Brain microvascular endothelial cell (primary cell): ENCODE results near the gene ME1.
"Not testable (repeated sequence)": the region's sequence is repeated elsewhere in the genome, so short reads cannot be mapped to it uniquely, and the experiment has no call there.

Experiments
- DNase-seq: peaks from one replicate; pipeline ENCODE4 v3.0.0-alpha.2; 2020
- H3K27ac ChIP-seq: fragments of 250-450 bp; sonication (Bioruptor Pico); 2 replicates; pipeline ENCODE4 v1.5.1; 2020; ENCODE audit warnings: mild to moderate bottlenecking, moderate library complexity
- H3K27me3 ChIP-seq: fragments of 250-450 bp; sonication (Bioruptor Pico); replicated peaks from 2 replicates; pipeline ENCODE4 v1.5.1; 2020; ENCODE audit warnings: mild to moderate bottlenecking
- H3K36me3 ChIP-seq: fragments of 250-450 bp; sonication (Bioruptor Pico); replicated peaks from 2 replicates; pipeline ENCODE4 v1.5.1; 2020; ENCODE audit warnings: mild to moderate bottlenecking
- H3K4me3 ChIP-seq: 2 replicates; pipeline ENCODE4 v1.5.1; 2011; ENCODE audit warnings: low read depth, mild to moderate bottlenecking, control low read depth, low read length, moderate library complexity
- in situ Hi-C: cut with HindIII; loops from 2 replicates; pipeline ENCODE4 v1.10.0; 2017; ENCODE audit warnings: low sequenced_read_pairs, low pct_ligation_motif_present
- TF ChIP-seq, protein P1 (sequence below): IDR thresholded peaks from 2 replicates; pipeline ENCODE4 v1.5.1; 2011; ENCODE audit warnings: low read depth, mild to moderate bottlenecking, moderate library complexity, low read length, control low read depth, inconsistent platforms; ENCODE audit errors: missing control alignments

Gene ME1

DNA sequence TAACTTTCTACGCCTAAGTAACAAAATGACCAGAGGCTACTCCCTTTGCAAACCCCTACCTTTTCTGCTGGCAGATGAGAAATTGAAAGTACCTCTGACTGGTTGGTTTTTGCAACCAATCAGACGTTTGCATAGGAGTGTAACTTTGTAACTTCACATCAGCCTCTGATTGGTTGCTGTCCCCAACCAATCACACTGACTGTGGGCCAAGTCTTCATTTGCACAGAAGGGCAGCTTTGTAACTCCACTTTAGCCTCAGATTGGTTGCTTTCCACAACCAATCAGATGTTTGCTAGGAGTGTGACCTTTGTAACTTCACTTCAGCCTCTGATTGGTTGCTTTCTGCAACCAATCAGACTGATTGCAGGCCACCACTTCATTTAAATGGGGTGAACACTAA, 89.1 kb downstream of the ME1 start:
- Histone ChIP-seq H3K27me3 (no peaks in the 10 kb centered on the region), H3K27ac (no peak overlapping the region), H3K36me3 (no peaks in the 10 kb centered on the region), H3K4me3 (no peak overlapping the region)
- no peak for DNase-seq
- in situ Hi-C loops, result no loop called here
- TF ChIP-seq, protein P1, sequence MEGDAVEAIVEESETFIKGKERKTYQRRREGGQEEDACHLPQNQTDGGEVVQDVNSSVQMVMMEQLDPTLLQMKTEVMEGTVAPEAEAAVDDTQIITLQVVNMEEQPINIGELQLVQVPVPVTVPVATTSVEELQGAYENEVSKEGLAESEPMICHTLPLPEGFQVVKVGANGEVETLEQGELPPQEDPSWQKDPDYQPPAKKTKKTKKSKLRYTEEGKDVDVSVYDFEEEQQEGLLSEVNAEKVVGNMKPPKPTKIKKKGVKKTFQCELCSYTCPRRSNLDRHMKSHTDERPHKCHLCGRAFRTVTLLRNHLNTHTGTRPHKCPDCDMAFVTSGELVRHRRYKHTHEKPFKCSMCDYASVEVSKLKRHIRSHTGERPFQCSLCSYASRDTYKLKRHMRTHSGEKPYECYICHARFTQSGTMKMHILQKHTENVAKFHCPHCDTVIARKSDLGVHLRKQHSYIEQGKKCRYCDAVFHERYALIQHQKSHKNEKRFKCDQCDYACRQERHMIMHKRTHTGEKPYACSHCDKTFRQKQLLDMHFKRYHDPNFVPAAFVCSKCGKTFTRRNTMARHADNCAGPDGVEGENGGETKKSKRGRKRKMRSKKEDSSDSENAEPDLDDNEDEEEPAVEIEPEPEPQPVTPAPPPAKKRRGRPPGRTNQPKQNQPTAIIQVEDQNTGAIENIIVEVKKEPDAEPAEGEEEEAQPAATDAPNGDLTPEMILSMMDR, result no peak

DNA sequence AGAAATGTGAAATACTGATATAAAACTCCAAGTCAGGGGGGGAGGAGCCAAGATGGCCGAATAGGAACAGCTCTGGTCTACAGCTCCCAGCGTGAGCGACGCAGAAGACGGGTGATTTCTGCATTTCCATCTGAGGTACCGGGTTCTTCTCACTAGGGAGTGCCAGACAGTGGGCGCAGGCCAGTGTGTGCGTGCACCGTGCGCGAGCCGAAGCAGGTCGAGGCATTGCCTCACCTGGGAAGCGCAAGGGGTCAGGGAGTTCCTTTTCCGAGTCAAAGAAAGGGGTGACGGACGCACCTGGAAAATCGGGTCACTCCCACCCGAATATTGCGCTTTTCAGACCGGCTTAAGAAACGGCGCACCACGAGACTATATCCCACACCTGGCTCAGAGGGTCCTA, 96.9 kb downstream of the ME1 start:
- DNase-seq, in situ Hi-C loops, H3K27me3 ChIP-seq, H3K27ac ChIP-seq, H3K4me3 ChIP-seq, H3K36me3 ChIP-seq: not testable (repeated sequence)

DNA sequence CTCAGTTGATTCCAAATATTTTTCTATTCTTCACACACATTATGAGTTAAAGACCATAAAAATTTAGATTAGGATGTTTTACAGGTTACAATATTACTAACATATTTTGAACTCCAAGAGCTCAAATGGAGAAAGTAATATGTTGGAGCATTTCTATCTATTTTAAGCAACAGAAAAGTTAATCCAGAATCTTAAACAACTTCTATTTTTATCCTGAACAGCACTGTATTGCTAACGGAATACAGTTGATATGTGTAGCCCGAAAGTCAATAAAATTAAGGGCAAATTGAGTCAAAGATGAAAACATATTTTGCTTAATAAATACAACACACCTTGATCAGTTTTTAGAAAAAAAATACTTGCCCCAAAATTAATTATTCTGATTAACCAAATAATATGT, 97.4 kb downstream of the ME1 start:
- no peaks in the 10 kb centered on the region for H3K36me3 ChIP-seq
- TF ChIP-seq, protein P1, result no peak
- DNase-seq, result no peak
- in situ Hi-C loops, result no loop called here
- H3K27ac ChIP-seq, result no peak overlapping the region
- H3K4me3 ChIP-seq, result no peak overlapping the region
- no peaks in the 10 kb centered on the region for H3K27me3 ChIP-seq

DNA sequence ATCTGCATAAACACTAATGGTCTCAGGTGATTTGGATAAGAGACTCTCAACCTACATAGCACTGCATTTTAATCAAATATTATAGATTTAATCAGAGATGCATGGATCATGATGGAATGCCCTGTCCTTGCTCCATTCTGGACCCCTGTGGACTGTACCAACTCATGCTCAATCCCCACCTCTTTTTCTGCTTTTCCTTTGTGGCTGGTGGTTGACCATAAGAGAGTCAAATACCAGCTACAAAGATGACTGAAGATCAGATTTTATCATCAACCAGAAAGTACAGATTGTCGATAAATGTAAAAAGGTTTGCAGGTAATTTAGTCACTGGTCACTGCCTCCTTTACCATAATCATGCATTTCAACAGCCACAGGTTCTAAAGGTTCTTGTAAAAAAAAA, 116.2 kb downstream of the ME1 start:
- no peak overlapping the region for H3K27ac ChIP-seq
- H3K27me3 ChIP-seq, result no peaks in the 10 kb centered on the region
- no peak overlapping the region for H3K4me3 ChIP-seq
- in situ Hi-C loops, result no loop called here
- no peak for DNase-seq
- TF ChIP-seq, protein P1, result no peak
- H3K36me3 ChIP-seq, result no peaks in the 10 kb centered on the region

DNA sequence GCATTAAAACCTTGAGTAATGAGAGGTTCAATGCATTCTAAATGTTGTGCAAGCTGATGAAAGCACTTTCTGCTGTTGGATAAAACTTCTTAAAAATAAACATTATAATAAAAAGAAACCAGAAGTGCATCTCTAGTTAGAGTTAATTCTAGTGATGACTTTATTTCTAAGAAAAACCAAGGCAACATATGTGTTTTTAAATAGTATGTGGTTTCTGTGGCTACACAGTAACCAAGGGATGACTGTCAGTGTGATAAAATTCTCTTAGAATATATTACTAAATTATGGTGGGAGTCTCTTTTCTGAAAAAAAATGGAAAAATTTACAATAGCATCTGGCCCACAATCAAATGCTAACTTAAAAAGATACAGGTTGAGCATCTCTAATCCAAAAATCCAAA, 117.0 kb downstream of the ME1 start:
- Histone ChIP-seq H3K4me3 (no peak overlapping the region), H3K27me3 (no peaks in the 10 kb centered on the region), H3K27ac (no peak overlapping the region), H3K36me3 (no peaks in the 10 kb centered on the region)
- in situ Hi-C loops, result no loop called here
- no peak for DNase-seq
- TF ChIP-seq, protein P1, result no peak

DNA sequence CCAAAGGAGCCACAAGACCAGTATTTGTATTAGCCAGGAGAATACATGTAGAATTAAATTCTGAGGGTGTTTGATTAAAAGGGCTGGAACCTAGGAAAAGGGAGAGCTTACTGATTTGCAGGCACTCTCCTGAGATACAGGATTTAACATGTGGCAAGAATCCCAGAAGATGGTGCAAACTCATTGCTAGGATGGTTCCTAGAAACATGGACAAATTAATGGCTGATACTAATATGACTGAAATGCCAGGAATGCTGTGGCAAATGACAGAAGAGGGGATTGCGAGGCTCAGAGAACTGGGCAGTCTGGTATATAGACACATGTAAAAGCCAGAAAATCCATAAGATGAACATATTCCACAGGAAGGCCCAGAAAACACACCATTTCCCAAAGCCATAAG, 119.6 kb downstream of the ME1 start:
- no peak for DNase-seq
- Histone ChIP-seq H3K36me3 (no peaks in the 10 kb centered on the region), H3K4me3 (no peak overlapping the region), H3K27ac (no peak overlapping the region), H3K27me3 (no peaks in the 10 kb centered on the region)
- in situ Hi-C loops, result no loop called here
- TF ChIP-seq, protein P1, result no peak
